Progenitor cell of endocrine pancreas (in vitro differentiated cells): ENCODE results near the gene PCTP. TPM values are rescaled to one million over a fixed set of nuclear protein-coding genes. Genes with fewer than 3 reads are reported as not detected.

Source experiments
- DNase-seq: peaks from one replicate; pipeline ENCODE4 v3.0.0; 2021; ENCODE audit warnings: low spot score; ENCODE audit not compliant: unreplicated experiment
- H3K27ac Mint-ChIP-seq: 2 replicates; pipeline ENCODE4 v1.8.0; 2021; ENCODE audit warnings: mild to moderate bottlenecking, moderate library complexity, mixed read lengths
- H3K27me3 Mint-ChIP-seq: 2 replicates; pipeline ENCODE4 v1.8.0; 2021; ENCODE audit warnings: mixed read lengths
- H3K36me3 Mint-ChIP-seq: 2 replicates; pipeline ENCODE4 v1.8.0; 2022; ENCODE audit warnings: mixed read lengths; ENCODE audit not compliant: insufficient read depth
- H3K4me1 Mint-ChIP-seq: 2 replicates; pipeline ENCODE4 v1.8.0; 2021; ENCODE audit warnings: low read depth, mixed read lengths
- H3K4me3 Mint-ChIP-seq: 2 replicates; pipeline ENCODE4 v1.8.0; 2021; ENCODE audit warnings: low read depth, mild to moderate bottlenecking, moderate library complexity, mixed read lengths
- H3K9me3 Mint-ChIP-seq: 2 replicates; pipeline ENCODE4 v1.8.0; 2021; ENCODE audit warnings: low read depth, mixed read lengths
- CTCF ChIP-seq: fragments of 200-600 bp; sonication (generic); IDR thresholded peaks from one replicate; pipeline ENCODE4 v1.5.0; 2021; ENCODE audit warnings: antibody characterized with exemption, mild to moderate bottlenecking; ENCODE audit not compliant: unreplicated experiment
- total RNA-seq: library from RNA; stranded (reverse); gene quantifications from 2 replicates; pipeline ENCODE4 v1.2.1, GENCODE V29; 2021

PCTP gene
- total RNA-seq, 1 donor from 2014 or later: 25.4 TPM

DNA sequence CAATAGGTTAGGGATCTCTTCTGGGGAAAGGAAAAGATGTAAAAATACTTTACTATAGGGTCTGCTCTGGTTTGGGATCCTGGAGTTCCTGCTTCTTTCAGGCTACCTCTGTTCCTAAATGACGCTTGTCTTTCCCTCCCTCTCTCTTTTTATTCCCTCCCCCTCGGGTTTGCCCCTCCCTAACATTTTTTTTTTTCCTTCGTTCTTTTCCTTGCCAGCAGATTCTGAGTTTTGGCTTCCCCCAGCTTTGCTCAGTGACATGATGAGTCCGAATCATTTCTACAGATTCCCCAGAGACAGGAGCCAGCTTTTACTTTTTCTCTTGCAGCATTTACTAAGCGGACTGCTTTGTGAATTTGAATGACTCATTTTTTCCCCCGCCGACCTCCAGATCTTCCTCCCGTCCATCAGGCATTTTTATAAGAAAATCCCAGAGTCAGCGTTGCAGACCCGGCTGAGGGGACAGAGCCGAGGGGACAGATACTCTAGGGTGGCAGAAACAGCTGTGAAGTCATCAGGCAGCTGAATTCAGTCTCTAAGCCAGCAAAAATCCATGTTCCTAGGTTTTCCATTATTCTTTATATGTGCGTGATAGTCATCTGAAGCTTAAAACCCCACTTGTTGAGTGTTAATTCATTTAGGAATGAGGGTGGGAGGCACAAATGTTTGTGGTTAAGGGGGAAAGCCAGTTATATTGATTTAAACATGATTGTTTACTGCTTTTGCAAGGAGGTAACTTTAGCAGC lies 27.9 kb upstream of the PCTP start, which contains the start of gene TMEM100:
TSS of gene TMEM100 (minus strand) at position 123 of the 746 bp plus-strand sequence. CDS start 1,794 bp downstream, outside the sequence.
- Mint-ChIP-seq H3K27ac (no peak within 1 kb of the TSS), H3K4me1 (peaks cover 23% of the 10 kb centered on the region), H3K9me3 (no peaks in the 10 kb centered on the region), H3K4me3 (peak within 1 kb of the TSS; percentile 42), H3K27me3 (peaks cover 12% of the 10 kb centered on the region), H3K36me3 (no peaks in the 10 kb centered on the region)
- TF ChIP-seq CTCF: no peak
- DNase-seq: no peak

- H3K36me3 Mint-ChIP-seq: no peaks in the 10 kb centered on the region
- no peak for TF ChIP-seq CTCF
- H3K9me3 Mint-ChIP-seq: no peaks in the 10 kb centered on the region
- peaks cover 23% of the 10 kb centered on the region for H3K4me1 Mint-ChIP-seq
- no peak for DNase-seq
- H3K27me3 Mint-ChIP-seq: peaks cover 12% of the 10 kb centered on the region
- H3K4me3 Mint-ChIP-seq: no peak overlapping the region
- no peak overlapping the region for H3K27ac Mint-ChIP-seq
Measured at GRCh38 chr17:55723488-55723848, 27.4 kb upstream of the PCTP start.

GRCh38 chr17:55726440-55726839 lies 24.4 kb upstream of the PCTP start:
- TF ChIP-seq CTCF: no peak
- Mint-ChIP-seq H3K36me3 (no peaks in the 10 kb centered on the region), H3K4me1 (peaks cover 23% of the 10 kb centered on the region), H3K27ac (no peak overlapping the region), H3K9me3 (no peaks in the 10 kb centered on the region), H3K4me3 (no peak overlapping the region), H3K27me3 (peaks cover 14% of the 10 kb centered on the region)
- no peak for DNase-seq

- H3K9me3 Mint-ChIP-seq: no peaks in the 10 kb centered on the region
- peaks cover 25% of the 10 kb centered on the region for H3K4me1 Mint-ChIP-seq
- DNase-seq: no peak
- H3K4me3 Mint-ChIP-seq: no peak overlapping the region
- H3K27me3 Mint-ChIP-seq: peaks cover 13% of the 10 kb centered on the region
- H3K27ac Mint-ChIP-seq: no peak overlapping the region
- no peaks in the 10 kb centered on the region for H3K36me3 Mint-ChIP-seq
- no peak for TF ChIP-seq CTCF
Measured at GRCh38 chr17:55727275-55727674, 23.6 kb upstream of the PCTP start.

DNA sequence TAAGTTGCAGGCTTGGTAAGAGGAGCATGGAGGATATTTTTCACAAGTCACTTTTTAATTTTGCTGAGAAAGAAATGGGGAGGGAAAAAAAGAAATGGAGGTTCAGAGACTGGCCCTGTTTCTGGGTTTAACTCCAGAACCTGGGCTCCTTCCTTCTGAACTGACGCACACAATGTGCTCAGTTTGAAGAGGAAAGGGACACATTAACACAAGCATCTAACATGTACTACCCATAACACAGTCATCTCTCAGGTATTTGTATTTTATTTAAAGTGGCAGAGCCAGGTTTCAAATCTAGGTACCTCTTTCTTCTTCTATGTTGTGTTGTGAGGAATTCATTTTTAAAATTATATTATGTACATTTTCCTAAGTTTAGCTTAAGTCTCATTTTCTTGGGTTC lies 22.9 kb upstream of the PCTP start:
- Mint-ChIP-seq H3K9me3 (no peaks in the 10 kb centered on the region), H3K27me3 (peaks cover 9% of the 10 kb centered on the region), H3K4me1 (peaks cover 23% of the 10 kb centered on the region), H3K27ac (no peak overlapping the region), H3K4me3 (no peak overlapping the region), H3K36me3 (no peaks in the 10 kb centered on the region)
- no peak for DNase-seq
- no peak for TF ChIP-seq CTCF
